ENCODE measurements around the gene MYL7.

Gene MYL7

GRCh38 chr7:44150966-44151941 is 10.1 kb upstream of the MYL7 start:
- no peak for DNase-seq

GRCh38 chr7:44150466-44150832 is 9.3 kb upstream of the MYL7 start:
- no peak for DNase-seq

- no peak for DNase-seq
Measured at GRCh38 chr7:44149571-44150465, 8.7 kb upstream of the MYL7 start.

GRCh38 chr7:44148961-44149536 is 7.9 kb upstream of the MYL7 start:
- no peak for DNase-seq

- no peak for DNase-seq
Measured at GRCh38 chr7:44148166-44148565, 7.0 kb upstream of the MYL7 start.

- peak; percentile 46 for DNase-seq
Measured at GRCh38 chr7:44147026-44147991, 6.2 kb upstream of the MYL7 start.

GRCh38 chr7:44145969-44146911 is 5.1 kb upstream of the MYL7 start:
- DNase-seq: peak; percentile 72

GRCh38 chr7:44145479-44145968 is 4.4 kb upstream of the MYL7 start:
- DNase-seq: peak; percentile 69

GRCh38 chr7:44144968-44145478 is 3.9 kb upstream of the MYL7 start:
- peak; percentile 34 for DNase-seq

- DNase-seq: no peak
Measured at GRCh38 chr7:44144426-44144967, 3.4 kb upstream of the MYL7 start.

- no peak for DNase-seq
Measured at GRCh38 chr7:44143646-44144250, 2.6 kb upstream of the MYL7 start.

- DNase-seq: no peak
Measured at GRCh38 chr7:44142028-44142427, 896 bp upstream of the MYL7 start.

GRCh38 chr7:44140341-44140740 is 791 bp downstream of the MYL7 start:
- no peak for DNase-seq

- no peak for DNase-seq
Measured at GRCh38 chr7:44139311-44140010, 1.7 kb downstream of the MYL7 start.

- no peak for DNase-seq
Measured at GRCh38 chr7:44138698-44139097, 2.4 kb downstream of the MYL7 start.

GRCh38 chr7:44136731-44137130 is 4.4 kb downstream of the MYL7 start:
- no peak for DNase-seq

GRCh38 chr7:44134943-44135628 is 6.0 kb downstream of the MYL7 start:
- DNase-seq: no peak

GRCh38 chr7:44133295-44133694 is 7.8 kb downstream of the MYL7 start:
- DNase-seq: no peak

Measured in right kidney (tissue), 1 donor.